OCI-LY1 (cell line): ENCODE measurements around the gene MAML2.

Experiments used
- H2AFZ ChIP-seq: fragments of 200-600 bp; sonication (generic), shearing (Covaris generic); 2 replicates; pipeline ENCODE4 v1.6.0; 2014; ENCODE audit warnings: antibody characterized with exemption, mild to moderate bottlenecking, low read length
- H3F3A ChIP-seq: fragments of 200-600 bp; sonication (generic), shearing (Covaris generic); 2 replicates; pipeline ENCODE4 v1.6.0; 2014; ENCODE audit warnings: mild to moderate bottlenecking, antibody characterized with exemption, low read length, moderate library complexity; ENCODE audit not compliant: insufficient read depth
- H3K27ac ChIP-seq: fragments of 200-600 bp; sonication (generic); 2 replicates; pipeline ENCODE4 v1.5.1; 2014; ENCODE audit warnings: low read length, mixed run types, mild to moderate bottlenecking, low read depth; ENCODE audit not compliant: poor library complexity, severe bottlenecking
- H3K27me3 ChIP-seq: fragments of 200-600 bp; sonication (generic); 2 replicates; pipeline ENCODE4 v1.6.0; 2014; ENCODE audit warnings: antibody characterized with exemption, mild to moderate bottlenecking, low read length, moderate library complexity; ENCODE audit not compliant: insufficient read depth
- H3K36me3 ChIP-seq: fragments of 200-600 bp; sonication (generic); 2 replicates; pipeline ENCODE4 v1.6.1; 2014; ENCODE audit warnings: mild to moderate bottlenecking, antibody characterized with exemption, low read length, moderate library complexity, mixed read lengths; ENCODE audit not compliant: insufficient read depth
- H3K4me1 ChIP-seq: fragments of 200-600 bp; sonication (generic); 2 replicates; pipeline ENCODE4 v1.5.1; 2014; ENCODE audit warnings: mild to moderate bottlenecking, low read length, moderate library complexity; ENCODE audit not compliant: insufficient read depth, severe bottlenecking
- H3K4me2 ChIP-seq: fragments of 200-600 bp; sonication (generic), shearing (Covaris generic); 2 replicates; pipeline ENCODE4 v1.6.1; 2014; ENCODE audit warnings: low read length
- H3K4me3 ChIP-seq: fragments of 200-600 bp; sonication (generic); 2 replicates; pipeline ENCODE4 v1.5.1; 2014; ENCODE audit warnings: low read length, low read depth, mild to moderate bottlenecking, mixed read lengths; ENCODE audit not compliant: poor library complexity, severe bottlenecking
- H3K79me2 ChIP-seq: fragments of 200-600 bp; shearing (Covaris generic); 2 replicates; pipeline ENCODE4 v1.6.1; 2016; ENCODE audit warnings: mixed run types, low read length, mixed read lengths; ENCODE audit not compliant: insufficient read depth
- H3K9ac ChIP-seq: fragments of 200-600 bp; sonication (generic), shearing (Covaris generic); 2 replicates; pipeline ENCODE4 v1.6.1; 2014; ENCODE audit warnings: mild to moderate bottlenecking, low read length, mixed read lengths
- H3K9me2 ChIP-seq: fragments of 200-600 bp; sonication (generic), shearing (Covaris generic); 2 replicates; pipeline ENCODE4 v1.6.1; 2014; ENCODE audit warnings: low read depth, mild to moderate bottlenecking, low read length, mixed read lengths
- H3K9me3 ChIP-seq: fragments of 200-600 bp; shearing (Covaris generic); 2 replicates; pipeline ENCODE4 v1.6.1; 2014; ENCODE audit warnings: low read length, mixed read lengths
- H4K20me1 ChIP-seq: fragments of 200-600 bp; sonication (generic), shearing (Covaris generic); 2 replicates; pipeline ENCODE4 v1.6.0; 2016; ENCODE audit warnings: mild to moderate bottlenecking, low read length; ENCODE audit not compliant: insufficient read depth
- EZH2 ChIP-seq: fragments of 200-600 bp; sonication (generic), shearing (Covaris generic); IDR thresholded peaks from 2 replicates; pipeline ENCODE4 v1.8.0; 2017; ENCODE audit warnings: borderline replicate concordance, mixed run types, mild to moderate bottlenecking, antibody characterized with exemption, low read length, moderate library complexity, mixed read lengths
- TF ChIP-seq, protein P1 (sequence below): fragments of 200-600 bp; sonication (generic), shearing (Covaris generic); IDR thresholded peaks from 2 replicates; pipeline ENCODE4 v1.5.1; 2017; ENCODE audit warnings: mild to moderate bottlenecking, antibody characterized with exemption, low read length, moderate library complexity, mixed read lengths

MAML2 gene

DNA sequence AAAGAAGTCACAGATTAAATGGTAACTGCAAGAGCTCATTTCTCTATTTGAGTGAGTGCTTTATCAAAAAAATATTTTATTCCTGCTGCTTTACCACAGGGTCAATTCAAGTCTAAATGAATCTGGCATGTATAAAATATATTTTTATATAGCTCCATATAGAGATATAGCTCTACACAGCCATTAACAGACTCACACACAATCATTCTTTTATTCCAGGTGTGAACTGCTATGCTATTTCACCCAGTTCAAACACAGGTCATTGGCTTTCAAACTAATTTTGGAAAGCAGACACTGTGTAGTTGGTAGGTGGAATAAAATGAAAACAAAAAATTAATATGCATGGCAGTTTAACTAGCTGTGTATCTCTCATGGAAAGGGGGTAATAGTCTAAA lies 63.1 kb downstream of the MAML2 start:
- no peaks in the 10 kb centered on the region for H3K79me2 ChIP-seq
- no peak overlapping the region for H3K4me2 ChIP-seq
- no peaks in the 10 kb centered on the region for H3K27me3 ChIP-seq
- no peak overlapping the region for H3K4me3 ChIP-seq
- no peak overlapping the region for H3K27ac ChIP-seq
- H3K4me1 ChIP-seq: no peaks in the 10 kb centered on the region
- no peaks in the 10 kb centered on the region for H3K36me3 ChIP-seq
- H3K9ac ChIP-seq: no peak overlapping the region
- H3K9me3 ChIP-seq: no peaks in the 10 kb centered on the region
- H4K20me1 ChIP-seq: no peaks in the 10 kb centered on the region
- no peak overlapping the region for H2AFZ ChIP-seq
- H3F3A ChIP-seq: no peaks in the 10 kb centered on the region
- no peaks in the 10 kb centered on the region for H3K9me2 ChIP-seq
- TF ChIP-seq, protein P1, sequence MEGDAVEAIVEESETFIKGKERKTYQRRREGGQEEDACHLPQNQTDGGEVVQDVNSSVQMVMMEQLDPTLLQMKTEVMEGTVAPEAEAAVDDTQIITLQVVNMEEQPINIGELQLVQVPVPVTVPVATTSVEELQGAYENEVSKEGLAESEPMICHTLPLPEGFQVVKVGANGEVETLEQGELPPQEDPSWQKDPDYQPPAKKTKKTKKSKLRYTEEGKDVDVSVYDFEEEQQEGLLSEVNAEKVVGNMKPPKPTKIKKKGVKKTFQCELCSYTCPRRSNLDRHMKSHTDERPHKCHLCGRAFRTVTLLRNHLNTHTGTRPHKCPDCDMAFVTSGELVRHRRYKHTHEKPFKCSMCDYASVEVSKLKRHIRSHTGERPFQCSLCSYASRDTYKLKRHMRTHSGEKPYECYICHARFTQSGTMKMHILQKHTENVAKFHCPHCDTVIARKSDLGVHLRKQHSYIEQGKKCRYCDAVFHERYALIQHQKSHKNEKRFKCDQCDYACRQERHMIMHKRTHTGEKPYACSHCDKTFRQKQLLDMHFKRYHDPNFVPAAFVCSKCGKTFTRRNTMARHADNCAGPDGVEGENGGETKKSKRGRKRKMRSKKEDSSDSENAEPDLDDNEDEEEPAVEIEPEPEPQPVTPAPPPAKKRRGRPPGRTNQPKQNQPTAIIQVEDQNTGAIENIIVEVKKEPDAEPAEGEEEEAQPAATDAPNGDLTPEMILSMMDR: no peak
- no peak for TF ChIP-seq EZH2

DNA sequence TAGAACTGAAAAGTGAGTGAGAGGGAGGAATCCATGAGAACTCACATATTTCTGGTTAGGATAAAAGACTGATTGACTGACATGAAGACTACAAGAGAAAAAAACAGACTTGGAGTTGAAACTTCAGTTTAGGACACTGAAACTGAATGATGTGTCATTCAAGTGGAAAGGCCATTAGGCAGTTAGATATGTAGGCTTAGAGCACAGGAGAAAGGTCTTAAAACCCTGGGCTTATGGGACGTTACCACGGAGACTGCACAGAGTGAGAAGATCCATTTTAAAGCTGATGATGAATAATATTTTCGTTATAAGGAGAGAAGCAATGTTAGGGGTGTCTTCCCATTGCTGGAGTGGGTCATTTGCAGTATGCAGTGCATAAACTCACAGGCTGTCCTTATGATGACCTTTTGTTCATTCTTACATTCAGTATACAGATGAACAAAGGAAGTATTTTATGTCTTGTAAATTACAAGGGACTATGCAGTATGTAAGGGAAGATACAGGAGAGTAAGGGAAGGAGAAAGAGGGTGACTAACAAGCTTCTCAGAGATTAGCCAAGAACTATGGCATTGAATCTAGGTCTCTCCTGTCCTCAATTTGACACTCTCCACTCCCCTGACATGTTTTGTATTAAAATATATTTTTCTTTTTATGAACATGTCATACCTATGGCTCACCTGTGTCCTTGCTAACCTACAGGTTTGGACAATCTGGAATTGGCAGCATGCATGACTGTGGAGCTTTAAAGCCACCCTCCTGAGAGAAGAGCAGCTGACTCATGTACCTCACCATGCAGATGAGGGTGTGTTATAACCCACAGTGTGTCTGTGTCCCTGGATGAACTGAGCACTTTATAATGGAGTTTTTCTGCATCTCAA lies 63.7 kb downstream of the MAML2 start:
- Histone ChIP-seq H2AFZ (no peak overlapping the region), H3K9me3 (no peaks in the 10 kb centered on the region), H3K4me1 (no peaks in the 10 kb centered on the region), H3K27ac (no peak overlapping the region), H3K4me3 (no peak overlapping the region), H3K27me3 (no peaks in the 10 kb centered on the region), H4K20me1 (no peaks in the 10 kb centered on the region), H3K79me2 (no peaks in the 10 kb centered on the region), H3K9me2 (no peaks in the 10 kb centered on the region), H3K9ac (no peak overlapping the region), H3K4me2 (no peak overlapping the region), H3K36me3 (no peaks in the 10 kb centered on the region), H3F3A (no peaks in the 10 kb centered on the region)
- TF ChIP-seq EZH2: no peak
- TF ChIP-seq, protein P1: no peak

DNA sequence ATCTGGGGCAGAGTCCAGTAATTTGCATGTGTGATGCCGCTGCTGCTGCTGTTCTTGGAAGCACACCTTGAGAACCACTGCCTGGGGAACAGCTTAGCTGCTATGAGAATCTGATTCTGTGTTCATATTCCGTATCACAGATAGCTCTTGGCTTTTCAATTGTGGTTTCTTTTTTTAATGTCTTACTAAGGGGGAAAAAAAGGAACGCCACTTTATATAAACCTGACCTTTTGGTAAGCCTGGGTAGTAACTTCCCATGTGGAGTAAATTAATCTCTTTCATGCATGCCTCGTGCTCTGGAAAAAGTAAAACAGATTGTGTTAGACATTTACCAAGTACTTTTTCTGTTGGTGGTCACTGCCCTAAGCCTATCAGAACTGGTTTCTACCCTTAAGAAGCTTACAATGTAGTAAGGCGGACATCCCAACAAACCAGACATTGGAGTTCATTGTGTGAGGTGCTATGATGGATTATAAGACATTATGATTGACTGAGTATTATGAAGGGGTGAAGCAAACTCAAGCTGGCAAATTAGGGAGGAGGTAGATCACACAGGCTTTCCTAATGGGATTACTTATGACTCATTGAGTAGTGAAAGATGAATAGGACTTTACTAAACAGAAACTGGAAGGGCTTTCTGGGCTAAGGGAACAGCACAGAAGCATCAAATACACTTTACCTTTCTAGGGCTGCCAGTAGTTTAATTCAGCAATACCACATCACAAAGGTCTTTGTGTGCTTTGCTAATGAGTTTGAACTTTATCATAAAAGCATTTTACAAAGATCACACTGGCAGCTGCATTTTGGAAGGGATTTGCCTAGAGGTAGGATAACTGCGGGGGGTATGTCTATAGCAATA lies 64.7 kb downstream of the MAML2 start:
- Histone ChIP-seq H2AFZ (no peak overlapping the region), H3K36me3 (no peaks in the 10 kb centered on the region), H3F3A (no peaks in the 10 kb centered on the region), H3K4me1 (no peaks in the 10 kb centered on the region), H3K27me3 (no peaks in the 10 kb centered on the region), H3K79me2 (no peaks in the 10 kb centered on the region), H3K27ac (no peak overlapping the region), H4K20me1 (no peaks in the 10 kb centered on the region), H3K9ac (no peak overlapping the region), H3K9me2 (no peaks in the 10 kb centered on the region), H3K4me3 (no peak overlapping the region), H3K4me2 (no peak overlapping the region), H3K9me3 (no peaks in the 10 kb centered on the region)
- TF ChIP-seq, protein P1: no peak
- no peak for TF ChIP-seq EZH2
